SK-N-MC (cell line): ENCODE measurements around the gene LAMC1.

Experiments used
- DNase-seq: peaks from one replicate; pipeline ENCODE4 v3.0.0-alpha.2; 2011; ENCODE audit warnings: low read depth, low spot score
- H3K27ac ChIP-seq: fragments of 200-600 bp; sonication (generic); 2 replicates; pipeline ENCODE4 v1.5.1; 2016; ENCODE audit warnings: mixed run types
- H3K36me3 ChIP-seq: fragments of 200-600 bp; sonication (generic); 2 replicates; pipeline ENCODE4 v1.6.1; 2017; ENCODE audit warnings: antibody characterized with exemption, low read length, mixed read lengths; ENCODE audit not compliant: insufficient read depth
- H3K4me3 ChIP-seq: fragments of 200-600 bp; sonication (generic); 2 replicates; pipeline ENCODE4 v1.5.1; 2016
- H3K9ac ChIP-seq: fragments of 200-600 bp; sonication (generic); 2 replicates; pipeline ENCODE4 v1.8.0; 2017; ENCODE audit warnings: mixed run types, mixed read lengths; ENCODE audit not compliant: insufficient read length
- H3K9me3 ChIP-seq: fragments of 200-600 bp; sonication (generic); 2 replicates; pipeline ENCODE4 v1.6.1; 2017; ENCODE audit warnings: low read depth, mild to moderate bottlenecking, antibody characterized with exemption, low read length, moderate library complexity, mixed read lengths
- EZH2 ChIP-seq: fragments of 200-600 bp; sonication (generic); IDR thresholded peaks from one replicate; pipeline ENCODE4 v1.6.1; 2017; ENCODE audit warnings: antibody characterized with exemption
- FOXP2 ChIP-seq: optimal IDR thresholded peaks from 2 replicates; pipeline ENCODE3; 2011; ENCODE audit warnings: mild to moderate bottlenecking, moderate library complexity; ENCODE audit not compliant: insufficient read depth; ENCODE audit errors: extremely low read length, control extremely low read depth
- POLR2AphosphoS5 ChIP-seq: IDR thresholded peaks from 2 replicates; pipeline ENCODE4 v1.6.1; 2012; ENCODE audit warnings: mild to moderate bottlenecking, low read depth, low read length, borderline replicate concordance

Gene LAMC1

DNA sequence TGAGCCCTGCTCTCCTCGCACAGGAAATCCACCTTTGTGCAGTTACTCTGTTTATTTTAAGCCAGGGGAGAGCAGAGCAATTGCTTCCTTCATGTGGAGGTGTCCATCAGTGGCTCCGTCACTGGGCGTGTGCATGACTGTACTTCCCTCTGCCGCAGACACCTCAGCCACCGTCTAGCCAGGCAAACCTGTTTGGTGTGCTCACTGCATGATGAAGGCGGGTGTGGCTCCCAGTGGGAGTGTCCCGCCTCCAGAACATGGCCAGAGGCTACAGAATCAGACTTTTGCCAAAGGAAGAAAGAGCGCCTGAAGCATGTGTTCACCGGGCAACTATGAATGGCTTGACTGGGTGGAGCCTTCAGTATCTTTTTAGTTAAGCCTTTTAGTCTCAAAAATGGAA is 136.7 kb downstream of the LAMC1 start:
- no peak overlapping the region for H3K27ac ChIP-seq
- H3K9ac ChIP-seq = no peak overlapping the region
- no peak for DNase-seq

DNA sequence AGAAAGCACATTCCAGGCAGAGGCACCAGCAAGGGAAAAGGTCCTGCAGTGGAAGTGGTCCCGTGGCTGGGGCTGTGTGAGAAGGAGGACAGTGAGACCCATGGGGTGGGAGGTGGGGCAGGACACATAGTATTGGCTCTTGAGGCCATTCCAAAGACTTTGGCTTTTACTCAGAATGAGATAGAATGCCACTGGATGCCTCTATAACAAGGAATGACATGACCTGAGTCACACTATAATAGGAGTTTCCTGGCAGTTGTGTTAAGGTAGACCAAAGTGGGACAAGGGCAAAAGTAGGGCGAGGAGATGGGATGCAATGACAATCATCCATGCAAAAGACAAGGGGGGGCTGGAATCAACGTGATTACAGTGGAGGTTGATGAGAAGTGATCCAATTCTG is 138.2 kb downstream of the LAMC1 start:
- no peak overlapping the region for H3K9ac ChIP-seq
- no peaks in the 10 kb centered on the region for H3K9me3 ChIP-seq
- H3K4me3 ChIP-seq = no peak overlapping the region
- no peak overlapping the region for H3K27ac ChIP-seq
- no peak for DNase-seq
- H3K36me3 ChIP-seq = no peaks in the 10 kb centered on the region
- no peak for TF ChIP-seq EZH2
- TF ChIP-seq POLR2AphosphoS5 = no peak
- TF ChIP-seq FOXP2 = no peak

More for the DNA sequence above, 136.7 kb downstream of the LAMC1 start:
- no peaks in the 10 kb centered on the region for H3K36me3 ChIP-seq
- no peak overlapping the region for H3K4me3 ChIP-seq
- no peak for TF ChIP-seq FOXP2
- no peak for TF ChIP-seq EZH2
- TF ChIP-seq POLR2AphosphoS5 = no peak
- H3K9me3 ChIP-seq = no peaks in the 10 kb centered on the region

DNA sequence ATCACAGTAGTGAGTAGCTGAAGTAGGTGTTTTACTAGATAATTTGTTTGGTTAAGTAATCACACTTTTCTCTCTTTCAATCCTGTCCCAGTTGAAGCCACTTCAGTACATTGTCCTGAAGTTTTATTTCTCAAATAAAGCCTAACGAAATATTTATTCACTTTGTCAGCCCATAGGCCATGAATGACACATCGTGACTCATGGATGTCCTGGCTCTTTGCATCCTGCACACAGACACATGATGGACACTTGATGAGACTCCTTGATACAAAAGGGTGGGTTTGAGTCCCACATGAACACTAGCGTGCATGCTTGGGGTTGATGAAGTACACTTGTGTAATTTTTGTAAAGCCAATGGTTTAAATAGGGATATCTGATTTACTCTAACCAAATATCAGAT is 140.1 kb downstream of the LAMC1 start:
- Histone ChIP-seq H3K9ac (no peak overlapping the region), H3K36me3 (no peaks in the 10 kb centered on the region), H3K9me3 (no peaks in the 10 kb centered on the region), H3K27ac (no peak overlapping the region), H3K4me3 (no peak overlapping the region)
- DNase-seq = no peak
- TF ChIP-seq EZH2 = no peak
- TF ChIP-seq FOXP2 = no peak
- TF ChIP-seq POLR2AphosphoS5 = no peak

DNA sequence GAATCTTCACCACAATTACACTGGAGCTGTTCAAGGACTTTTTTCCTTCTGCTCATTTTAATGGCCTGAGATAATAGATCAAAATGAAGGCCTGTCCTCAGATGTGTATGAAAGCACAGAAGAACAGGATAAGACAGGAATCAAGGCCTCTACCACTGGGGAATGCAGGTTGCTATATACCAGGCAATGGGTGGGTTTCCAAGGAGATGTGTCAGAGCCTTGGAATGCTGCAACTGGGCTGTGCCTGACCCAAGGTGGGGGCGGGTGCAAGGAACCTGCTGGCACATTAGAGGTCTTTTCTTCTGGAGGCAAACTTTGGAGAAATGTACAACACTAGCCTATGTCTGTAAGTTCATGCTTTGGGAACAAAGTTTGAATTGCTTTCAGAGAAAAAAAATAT is 141.1 kb downstream of the LAMC1 start:
- Histone ChIP-seq H3K27ac (no peak overlapping the region), H3K9me3 (no peaks in the 10 kb centered on the region), H3K9ac (no peak overlapping the region), H3K36me3 (no peaks in the 10 kb centered on the region), H3K4me3 (no peak overlapping the region)
- TF ChIP-seq EZH2 (no peak), FOXP2 (no peak), POLR2AphosphoS5 (no peak)
- no peak for DNase-seq

DNA sequence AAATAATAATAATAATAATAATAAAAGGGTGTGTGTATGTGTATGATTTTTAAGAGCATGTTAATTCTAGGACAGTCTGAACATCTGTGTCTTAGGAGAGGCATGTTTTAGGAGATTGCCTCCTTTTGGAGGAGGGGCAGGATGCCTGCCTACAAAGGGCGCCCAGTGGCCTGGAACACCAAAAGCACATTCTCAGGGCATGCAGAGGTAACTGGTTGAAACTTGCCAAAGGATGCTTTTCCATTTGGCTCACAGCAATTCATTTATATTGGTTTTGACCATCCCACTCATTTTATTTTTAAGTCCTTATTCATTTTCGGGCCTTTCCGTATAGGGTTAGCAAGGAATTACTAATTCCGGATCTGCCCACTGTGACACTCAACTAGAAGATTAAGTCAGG is 141.7 kb downstream of the LAMC1 start:
- TF ChIP-seq FOXP2 (no peak), POLR2AphosphoS5 (no peak), EZH2 (no peak)
- H3K4me3 ChIP-seq = no peak overlapping the region
- H3K27ac ChIP-seq = no peak overlapping the region
- no peak for DNase-seq
- no peak overlapping the region for H3K9ac ChIP-seq
- H3K36me3 ChIP-seq = no peaks in the 10 kb centered on the region
- H3K9me3 ChIP-seq = no peaks in the 10 kb centered on the region

DNA sequence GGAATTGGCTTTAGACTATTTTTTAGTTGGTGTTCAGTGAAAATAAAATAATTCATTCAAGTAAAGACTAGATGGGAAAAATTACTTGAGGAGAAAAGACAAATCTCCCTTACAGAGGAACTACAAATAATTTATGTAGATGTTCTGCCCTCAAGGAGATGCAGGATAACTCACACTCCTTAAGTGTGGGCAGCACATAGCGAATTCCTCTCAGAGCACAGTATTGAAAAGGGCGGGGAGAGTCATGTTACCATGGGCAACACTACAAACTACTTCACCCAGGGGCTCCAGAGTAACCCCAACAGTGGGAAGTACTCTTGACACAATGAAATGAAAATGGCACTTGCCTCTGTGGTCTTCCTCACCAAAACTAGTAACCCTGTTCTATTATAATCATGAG is 142.2 kb downstream of the LAMC1 start:
- TF ChIP-seq POLR2AphosphoS5 (no peak), EZH2 (no peak), FOXP2 (no peak)
- Histone ChIP-seq H3K4me3 (no peak overlapping the region), H3K27ac (no peak overlapping the region), H3K36me3 (no peaks in the 10 kb centered on the region), H3K9me3 (no peaks in the 10 kb centered on the region), H3K9ac (no peak overlapping the region)
- no peak for DNase-seq

DNA sequence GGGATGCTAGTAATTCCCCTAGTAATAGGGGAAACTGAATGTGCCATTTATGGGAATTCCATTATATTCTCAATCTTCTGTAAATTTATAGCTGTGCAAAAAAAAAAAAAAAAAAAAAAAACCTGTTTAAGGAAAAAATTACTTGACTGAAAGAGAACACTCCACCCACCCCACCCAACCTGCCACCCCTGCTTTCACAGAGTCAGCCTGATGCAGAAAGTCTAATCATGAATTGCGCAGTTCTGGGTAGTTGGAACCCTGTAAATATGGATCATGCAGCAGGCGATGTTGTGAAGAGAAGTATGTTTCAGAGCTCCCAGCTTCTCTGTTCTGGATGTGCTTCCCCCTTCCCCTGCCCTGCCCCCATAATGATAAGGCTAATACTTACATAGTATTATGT is 143.2 kb downstream of the LAMC1 start:
- Histone ChIP-seq H3K9me3 (no peaks in the 10 kb centered on the region), H3K9ac (no peak overlapping the region), H3K27ac (no peak overlapping the region), H3K4me3 (no peak overlapping the region), H3K36me3 (no peaks in the 10 kb centered on the region)
- DNase-seq = no peak
- TF ChIP-seq POLR2AphosphoS5 (no peak), EZH2 (no peak), FOXP2 (no peak)

DNA sequence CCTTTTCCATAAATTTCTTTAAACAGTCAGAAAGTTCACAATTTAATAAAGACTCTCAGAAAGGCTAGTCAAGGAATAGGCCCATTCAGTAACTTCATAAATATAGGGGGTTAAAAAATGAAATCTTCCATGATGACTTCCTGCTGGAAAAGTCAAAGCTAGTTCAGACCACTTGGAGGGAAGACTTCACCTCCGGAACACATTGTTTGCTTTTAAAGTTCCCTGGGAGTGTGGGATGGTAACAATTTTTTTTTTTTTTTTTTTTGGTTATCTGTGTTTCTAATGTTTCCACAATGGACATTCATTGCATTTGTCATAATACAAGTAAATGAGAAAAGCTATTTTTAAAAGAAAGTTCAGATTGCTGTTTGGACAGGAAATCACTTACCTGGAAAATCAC is 144.5 kb downstream of the LAMC1 start:
- DNase-seq = no peak
- no peak overlapping the region for H3K9ac ChIP-seq
- H3K27ac ChIP-seq = no peak overlapping the region
- no peaks in the 10 kb centered on the region for H3K9me3 ChIP-seq
- no peaks in the 10 kb centered on the region for H3K36me3 ChIP-seq
- TF ChIP-seq FOXP2 (no peak), POLR2AphosphoS5 (no peak), EZH2 (no peak)
- no peak overlapping the region for H3K4me3 ChIP-seq

DNA sequence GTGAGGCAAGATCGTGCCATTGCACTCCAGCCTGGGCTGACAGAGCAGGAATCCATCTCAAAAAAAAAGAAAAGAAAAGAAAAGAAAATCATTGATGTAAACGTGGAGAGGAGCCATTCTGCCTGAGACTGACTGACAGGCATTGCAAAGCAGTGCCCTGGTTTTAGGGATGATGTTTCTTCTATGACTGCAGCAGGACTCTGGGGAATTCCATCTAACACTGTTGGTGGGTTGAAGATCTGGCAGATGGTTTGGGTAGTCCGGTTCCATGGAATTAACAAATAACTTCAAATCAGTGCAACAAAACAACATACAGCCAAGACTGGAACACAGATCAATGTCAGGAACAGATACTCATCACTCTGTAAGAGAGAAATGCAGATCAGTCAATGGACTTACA is 145.1 kb downstream of the LAMC1 start:
- TF ChIP-seq FOXP2 (no peak), POLR2AphosphoS5 (no peak), EZH2 (no peak)
- H3K36me3 ChIP-seq = no peaks in the 10 kb centered on the region
- no peak overlapping the region for H3K4me3 ChIP-seq
- DNase-seq = no peak
- H3K9ac ChIP-seq = no peak overlapping the region
- no peaks in the 10 kb centered on the region for H3K9me3 ChIP-seq
- H3K27ac ChIP-seq = no peak overlapping the region

DNA sequence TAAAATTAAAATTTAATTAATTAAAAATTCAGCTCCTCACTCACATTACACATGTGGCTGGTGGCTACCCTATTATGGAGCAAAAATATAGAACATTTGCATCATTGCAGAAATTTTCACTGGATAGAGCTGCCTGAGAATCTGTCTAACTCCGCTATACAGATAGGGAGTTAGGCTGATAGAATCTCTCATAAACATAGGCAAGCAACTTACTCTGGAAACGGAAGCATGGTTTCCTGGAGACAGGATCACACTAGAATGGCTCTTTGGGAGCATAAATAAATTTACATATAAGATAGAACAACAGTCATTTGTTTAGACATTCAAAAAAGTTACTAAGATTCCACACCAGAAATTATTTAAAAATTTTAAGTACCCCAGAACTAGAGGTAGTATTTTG is 150.6 kb downstream of the LAMC1 start:
- no peak for TF ChIP-seq POLR2AphosphoS5
- TF ChIP-seq EZH2 = no peak
- TF ChIP-seq FOXP2 = no peak
- Histone ChIP-seq H3K9me3 (no peaks in the 10 kb centered on the region), H3K36me3 (no peaks in the 10 kb centered on the region), H3K9ac (no peak overlapping the region), H3K27ac (no peak overlapping the region), H3K4me3 (no peak overlapping the region)
- no peak for DNase-seq
